A549 treated with GW870086 at 1 μM for 4 hours (cell line): ENCODE measurements around the gene DOK4. TPM values are rescaled to one million over a fixed set of nuclear protein-coding genes. Genes with fewer than 3 reads are reported as not detected.

Experiments used
- total RNA-seq: library from RNA; stranded (reverse); fragments of 200-300 nt; extraction: Qiagen RNA extraction; gene quantifications from 5 replicates; pipeline ENCODE4 v1.2.3, GENCODE V29; 2022; ENCODE audit warnings: low read depth

The DOK4 gene
- total RNA-seq = 30.4 to 45.1 TPM (median 39.8 TPM) in 5 replicates

DNA sequence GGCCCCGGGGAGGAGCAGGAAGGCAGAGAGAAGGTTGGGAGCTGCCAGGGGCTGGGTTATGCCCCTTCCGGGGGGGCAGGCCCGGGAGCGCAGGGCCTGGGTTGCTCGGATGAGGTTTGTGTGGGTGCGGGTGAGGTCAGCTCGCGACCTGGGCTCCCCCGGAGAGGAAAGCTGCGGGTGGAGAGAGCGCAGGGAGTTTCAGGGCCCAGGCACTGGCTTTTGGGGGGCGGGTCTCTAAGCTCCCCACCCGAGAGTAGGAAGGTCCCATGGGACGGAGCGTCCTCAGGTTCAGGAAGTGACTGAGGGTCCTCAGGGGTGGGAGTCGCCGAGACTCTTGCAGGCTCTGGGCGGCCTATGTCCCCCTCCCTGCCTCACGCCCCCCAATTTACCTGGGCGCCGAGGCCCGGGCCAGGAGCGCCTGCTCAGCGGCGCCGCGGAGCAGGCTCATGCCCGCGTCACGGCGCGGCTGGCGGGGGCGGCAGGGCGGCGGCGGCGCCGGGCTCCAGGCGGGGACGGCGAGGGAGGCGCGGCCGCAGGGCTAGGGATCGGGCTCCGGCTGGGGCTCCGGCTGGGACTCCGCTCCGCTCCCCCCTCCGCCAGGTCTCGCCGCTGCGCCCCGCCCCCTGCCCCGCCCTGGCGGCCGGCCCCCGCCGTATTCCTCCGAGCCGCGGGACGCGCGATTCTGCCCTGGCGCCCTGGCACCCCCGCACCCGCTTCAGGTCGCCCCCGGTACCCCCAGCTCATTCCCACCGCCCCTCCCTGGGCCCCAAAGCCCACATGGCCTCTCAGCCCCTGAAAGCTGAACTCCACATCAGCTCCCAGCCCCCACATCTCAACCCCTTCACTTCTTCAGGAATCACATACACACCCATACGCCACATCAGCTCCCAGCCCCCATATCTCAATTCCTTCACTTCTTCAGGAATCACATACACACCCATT, at the start of gene DOK4:
DOK4 (minus strand) TSS at position 578 of the 942 bp plus-strand sequence. CDS start 6,986 bp downstream, outside the sequence.

DNA sequence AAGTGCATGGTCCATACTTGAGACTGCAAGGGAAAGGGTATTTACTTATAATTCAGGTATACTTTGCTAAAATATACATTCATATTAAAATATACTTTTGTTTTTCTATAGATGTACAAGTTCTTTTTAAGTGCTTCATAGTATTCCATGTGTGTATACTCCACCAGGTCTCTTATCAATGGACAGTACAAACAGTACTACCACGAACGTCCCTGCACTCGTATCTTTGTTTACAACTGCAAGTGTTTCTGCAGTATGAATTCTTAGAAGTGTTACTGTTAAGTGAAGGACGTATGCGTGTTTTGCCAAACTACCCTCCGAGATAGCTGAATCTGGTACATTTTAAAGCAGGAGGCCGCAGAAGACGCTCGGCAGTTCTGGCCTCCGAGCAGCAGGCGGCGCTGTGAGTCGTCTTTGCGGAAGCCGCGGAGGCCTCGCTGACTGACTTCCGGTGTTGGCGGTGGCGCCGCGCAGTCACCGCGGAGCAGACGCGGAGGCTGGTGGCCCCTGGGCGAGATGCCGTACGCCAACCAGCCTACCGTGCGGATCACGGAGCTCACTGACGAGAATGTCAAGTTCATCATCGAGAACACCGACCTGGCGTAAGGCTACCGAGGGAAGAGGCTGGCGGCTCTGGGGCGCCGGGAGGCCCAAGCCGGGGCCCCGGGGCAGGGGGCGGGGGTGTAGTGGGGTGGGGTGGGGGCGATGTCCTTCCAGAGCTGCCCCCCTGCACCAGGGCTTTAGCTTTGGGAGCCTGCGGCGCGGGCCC, 23.9 kb downstream of the DOK4 start, which contains the start of gene POLR2C:
POLR2C (plus strand) TSS at position 471 of the 769 bp plus-strand sequence; CDS start at position 517, 46 bp downstream.

DNA sequence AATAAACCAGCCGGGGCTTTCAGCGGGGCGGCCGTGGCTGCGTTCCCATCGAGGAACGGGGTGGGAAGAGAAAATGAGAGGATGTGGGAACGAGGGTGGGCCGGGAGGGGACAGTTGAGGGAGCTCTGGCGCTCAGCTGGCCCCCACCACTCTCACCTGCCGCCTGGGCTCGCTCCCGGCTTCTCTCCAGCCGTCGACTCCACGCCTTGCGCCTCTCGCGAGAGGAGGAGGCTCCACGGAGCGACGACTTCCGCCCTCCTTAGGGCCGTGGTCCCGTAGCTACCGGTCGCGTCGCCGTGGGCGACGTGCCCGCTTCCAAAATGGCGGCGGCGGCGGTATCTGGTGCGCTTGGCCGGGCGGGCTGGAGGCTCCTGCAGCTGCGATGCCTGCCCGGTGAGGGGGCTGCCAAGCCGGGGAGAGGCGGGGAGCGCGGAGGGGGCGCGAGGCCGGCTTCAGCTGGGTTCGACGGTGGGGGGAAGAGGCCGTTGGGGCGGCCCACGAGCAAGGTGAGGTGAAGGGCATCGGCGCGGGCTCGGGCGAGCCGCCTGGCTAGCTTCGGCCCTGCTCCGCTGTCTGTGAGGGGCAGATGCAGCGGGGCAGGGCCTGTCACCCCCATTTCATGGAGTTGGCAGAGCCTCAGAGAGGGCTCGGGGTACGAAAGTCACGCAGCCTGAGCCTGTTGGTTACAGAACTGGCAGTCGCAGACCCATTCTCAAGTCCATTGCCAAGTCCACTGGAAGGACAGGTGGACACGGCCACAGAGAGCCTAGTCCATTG, 38.9 kb downstream of the DOK4 start, which contains the start of the genes CIAPIN1 and COQ9:
CIAPIN1 (minus strand) TSS at position 200 of the 777 bp plus-strand sequence. CDS start 6,457 bp downstream, outside the sequence.
COQ9 (plus strand) TSS at position 294 of the 777 bp plus-strand sequence; CDS start at position 321, 27 bp downstream.

Other genes with a start within 250 kb of the DOK4 start
- 70.8 to 83.4 TPM (median 79.2 TPM) in 5 replicates for gene ARL2BP, start 241.2 kb downstream of the DOK4 start, total RNA-seq
- 1.4 to 3.0 TPM (median 1.5 TPM) in 5 replicates for gene PLLP, start 201.8 kb downstream of the DOK4 start, total RNA-seq
- gene CCL22, start 127.7 kb downstream of the DOK4 start, total RNA-seq = 0.03 to 0.09 TPM (median 0.07 TPM) in 3 of 5 replicates, not detected in the others
- 0.05 to 0.28 TPM (median 0.10 TPM) in 5 replicates for gene CX3CL1, start 114.0 kb downstream of the DOK4 start, total RNA-seq
- not detected in 5 replicates for gene CCL17, start 81.7 kb downstream of the DOK4 start, total RNA-seq
- gene CIAPIN1, start 39.1 kb downstream of the DOK4 start, total RNA-seq = 74.4 to 91.9 TPM (median 78.0 TPM) in 5 replicates
- gene COQ9, start 39.0 kb downstream of the DOK4 start, total RNA-seq = 38.3 to 50.5 TPM (median 49.2 TPM) in 5 replicates
- gene POLR2C, start 23.8 kb downstream of the DOK4 start, total RNA-seq = 107 to 171 TPM (median 112 TPM) in 5 replicates
- 7.1 to 9.4 TPM (median 8.5 TPM) in 5 replicates for gene CCDC102A, start 50.1 kb upstream of the DOK4 start, total RNA-seq
- 0.03 to 0.07 TPM (median 0.06 TPM) in 4 of 5 replicates, not detected in the other for gene ADGRG5, start 56.1 kb upstream of the DOK4 start, total RNA-seq
- 152 to 222 TPM (median 191 TPM) in 5 replicates for gene ADGRG1, start 142.1 kb upstream of the DOK4 start, total RNA-seq
- gene ADGRG3, start 181.8 kb upstream of the DOK4 start, total RNA-seq = 0.34 to 0.95 TPM (median 0.57 TPM) in 5 replicates
- not detected in 5 replicates for gene DRC7, start 208.3 kb upstream of the DOK4 start, total RNA-seq
- gene KATNB1, start 249.3 kb upstream of the DOK4 start, total RNA-seq = 15.1 to 20.0 TPM (median 16.6 TPM) in 5 replicates